Breast epithelium (tissue), 4 donors: ENCODE measurements around the gene ATP1A1. TPM values are rescaled to one million over a fixed set of nuclear protein-coding genes. Genes with fewer than 3 reads are reported as not detected.

Source experiments
- DNase-seq, 2 donors: peaks; one replicate each; pipeline ENCODE4 v3.0.0-alpha.2; 2019; ENCODE audit warnings: low spot score in 2 of 2
- H3K27ac ChIP-seq, 2 donors: fragments of 200-600 bp; sonication (generic) in 1 of 2; one replicate each; pipeline ENCODE4 v1.5.1; 2016 to 2019; ENCODE audit warnings: mild to moderate bottlenecking in 1 of 2
- H3K27me3 ChIP-seq, 2 donors: fragments of 200-600 bp; sonication (generic) in 1 of 2; one replicate each; pipeline versions ENCODE4 v1.5.1 to v1.6.0; 2017 to 2019; ENCODE audit warnings: control low read depth in 1 of 2, mild to moderate bottlenecking in 1 of 2
- H3K36me3 ChIP-seq: fragments of 200-600 bp; one replicate; pipeline ENCODE4 v1.5.1; 2019
- H3K4me1 ChIP-seq, 2 donors: fragments of 200-600 bp; sonication (generic); one replicate each; pipeline ENCODE4 v1.5.1; 2016 to 2019; ENCODE audit warnings: control low read depth in 1 of 2
- H3K4me3 ChIP-seq, 3 donors: fragments of 200-600 bp; sonication (generic); 1 replicate in 2 of 3; 2 replicates in 1 of 3; pipeline ENCODE4 v1.5.1; 2016 to 2019; ENCODE audit warnings: mild to moderate bottlenecking in 3 of 3, moderate library complexity in 2 of 3
- H3K9me3 ChIP-seq, 2 donors: fragments of 200-600 bp; sonication (generic) in 1 of 2; one replicate each; pipeline ENCODE4 v1.5.1; 2016 to 2019; ENCODE audit warnings: control low read depth in 1 of 2
- POLR2A ChIP-seq: fragments of 450-650 bp; IDR thresholded peaks from one replicate; pipeline ENCODE4 v1.6.1; 2016; ENCODE audit warnings: antibody characterized with exemption, mild to moderate bottlenecking, moderate library complexity
- POLR2AphosphoS5 ChIP-seq, 3 donors: sonication (generic); formaldehyde crosslinking; IDR thresholded peaks; one replicate each; pipeline ENCODE4 v1.6.1; 2017; ENCODE audit warnings: antibody characterized with exemption in 3 of 3
- intact Hi-C: fragments of 100-400 bp; cut with DNase I; formaldehyde crosslinking; loops from one replicate; pipeline ENCODE4 v1.15.1; 2023; ENCODE audit warnings: low total_unique reads
- total RNA-seq, 3 donors: library from RNA; depleted of rRNA; stranded (reverse); fragments of >200 nt; gene quantifications; one replicate each; pipeline ENCODE4 v1.1.0, GENCODE V29; 2016
- TF ChIP-seq, protein P1 (sequence below), 3 donors: fragments of 450-650 bp; IDR thresholded peaks; one replicate each; pipeline ENCODE4 v1.5.1; 2016 to 2017; ENCODE audit warnings: antibody characterized with exemption in 3 of 3, mild to moderate bottlenecking in 3 of 3, moderate library complexity in 3 of 3

Gene ATP1A1
- total RNA-seq, 3 donors from 2014 or later, result 235 to 423 (median 331) TPM

DNA sequence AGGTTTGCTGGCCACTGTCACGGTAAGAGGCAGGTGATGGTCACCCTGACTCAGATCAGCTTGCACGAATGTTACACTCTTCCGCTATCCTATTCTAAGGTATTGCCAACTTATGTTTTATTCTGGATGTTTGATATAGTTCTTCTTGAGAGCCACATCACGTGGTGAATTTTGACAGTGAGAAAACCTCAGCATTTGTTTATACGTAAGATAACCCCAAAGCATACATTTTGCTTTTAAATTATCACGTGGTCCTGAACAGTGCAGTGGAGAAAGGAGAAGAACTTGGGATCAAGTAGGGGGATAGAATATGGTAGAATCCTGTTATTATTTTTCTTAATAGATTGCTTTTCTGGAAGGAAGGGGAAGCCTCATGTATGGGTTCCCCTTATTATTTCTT is 16.6 kb downstream of the ATP1A1 start:
- intact Hi-C loops, result no loop called here
- no peaks in the 10 kb centered on the region for H3K4me1 ChIP-seq
- no peak overlapping the region for H3K27ac ChIP-seq
- no peak for TF ChIP-seq POLR2A
- TF ChIP-seq, protein P1, sequence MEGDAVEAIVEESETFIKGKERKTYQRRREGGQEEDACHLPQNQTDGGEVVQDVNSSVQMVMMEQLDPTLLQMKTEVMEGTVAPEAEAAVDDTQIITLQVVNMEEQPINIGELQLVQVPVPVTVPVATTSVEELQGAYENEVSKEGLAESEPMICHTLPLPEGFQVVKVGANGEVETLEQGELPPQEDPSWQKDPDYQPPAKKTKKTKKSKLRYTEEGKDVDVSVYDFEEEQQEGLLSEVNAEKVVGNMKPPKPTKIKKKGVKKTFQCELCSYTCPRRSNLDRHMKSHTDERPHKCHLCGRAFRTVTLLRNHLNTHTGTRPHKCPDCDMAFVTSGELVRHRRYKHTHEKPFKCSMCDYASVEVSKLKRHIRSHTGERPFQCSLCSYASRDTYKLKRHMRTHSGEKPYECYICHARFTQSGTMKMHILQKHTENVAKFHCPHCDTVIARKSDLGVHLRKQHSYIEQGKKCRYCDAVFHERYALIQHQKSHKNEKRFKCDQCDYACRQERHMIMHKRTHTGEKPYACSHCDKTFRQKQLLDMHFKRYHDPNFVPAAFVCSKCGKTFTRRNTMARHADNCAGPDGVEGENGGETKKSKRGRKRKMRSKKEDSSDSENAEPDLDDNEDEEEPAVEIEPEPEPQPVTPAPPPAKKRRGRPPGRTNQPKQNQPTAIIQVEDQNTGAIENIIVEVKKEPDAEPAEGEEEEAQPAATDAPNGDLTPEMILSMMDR (IDR thresholded peaks at IDR 0.05), result no peak
- no peak for TF ChIP-seq POLR2AphosphoS5 (IDR thresholded peaks at IDR 0.05)
- no peaks in the 10 kb centered on the region for H3K27me3 ChIP-seq
- H3K4me3 ChIP-seq, result no peak overlapping the region
- peaks cover 44% of the 10 kb centered on the region for H3K36me3 ChIP-seq
- DNase-seq, result no peak
- H3K9me3 ChIP-seq, result no peaks in the 10 kb centered on the region

DNA sequence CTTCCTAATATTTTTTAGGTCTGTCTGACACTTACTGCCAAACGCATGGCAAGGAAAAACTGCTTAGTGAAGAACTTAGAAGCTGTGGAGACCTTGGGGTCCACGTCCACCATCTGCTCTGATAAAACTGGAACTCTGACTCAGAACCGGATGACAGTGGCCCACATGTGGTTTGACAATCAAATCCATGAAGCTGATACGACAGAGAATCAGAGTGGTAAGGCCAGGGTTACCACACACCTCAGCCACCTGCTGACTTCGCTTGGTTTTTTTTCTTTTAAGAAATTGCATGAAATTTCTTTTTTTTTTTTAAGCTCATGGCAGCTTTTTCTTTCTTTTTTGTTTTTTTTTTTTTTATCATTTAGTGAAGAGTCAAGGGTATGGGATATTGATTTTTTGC is 17.2 kb downstream of the ATP1A1 start:
- peaks cover 44% of the 10 kb centered on the region for H3K36me3 ChIP-seq
- intact Hi-C loops, result no loop called here
- H3K4me1 ChIP-seq, result no peaks in the 10 kb centered on the region
- H3K9me3 ChIP-seq, result no peaks in the 10 kb centered on the region
- TF ChIP-seq POLR2AphosphoS5 (IDR thresholded peaks at IDR 0.05) (no peak), POLR2A (no peak)
- TF ChIP-seq, protein P1 (IDR thresholded peaks at IDR 0.05), result no peak
- H3K4me3 ChIP-seq, result no peak overlapping the region
- H3K27ac ChIP-seq, result no peak overlapping the region
- no peak for DNase-seq
- H3K27me3 ChIP-seq, result no peaks in the 10 kb centered on the region

DNA sequence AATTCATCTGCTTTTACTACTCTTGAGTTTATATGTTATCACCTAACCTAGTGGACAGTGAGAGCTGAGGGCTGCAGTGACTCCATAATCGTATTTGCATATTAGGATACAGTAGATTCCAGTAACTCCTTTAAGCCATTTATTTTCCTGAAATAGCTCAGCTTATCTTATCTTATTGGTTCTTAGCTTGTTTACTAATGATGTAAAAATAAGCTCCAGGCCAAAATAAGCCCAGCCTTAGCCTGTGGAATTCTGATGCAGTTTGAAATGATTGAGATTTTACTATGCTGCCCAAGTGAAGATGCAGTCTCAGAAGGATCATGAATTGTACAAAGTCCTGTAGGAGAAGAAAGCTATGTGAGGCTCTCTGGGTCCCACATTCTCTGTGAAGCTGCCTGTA is 18.1 kb downstream of the ATP1A1 start:
- H3K9me3 ChIP-seq, result no peaks in the 10 kb centered on the region
- H3K4me1 ChIP-seq, result no peaks in the 10 kb centered on the region
- H3K4me3 ChIP-seq, result no peak overlapping the region
- peaks cover 47% of the 10 kb centered on the region for H3K36me3 ChIP-seq
- no peak overlapping the region for H3K27ac ChIP-seq
- H3K27me3 ChIP-seq, result no peaks in the 10 kb centered on the region
- DNase-seq, result no peak
- intact Hi-C loops, result no loop called here
- no peak for TF ChIP-seq POLR2AphosphoS5 (IDR thresholded peaks at IDR 0.05)
- TF ChIP-seq, protein P1 (IDR thresholded peaks at IDR 0.05), result no peak
- no peak for TF ChIP-seq POLR2A

DNA sequence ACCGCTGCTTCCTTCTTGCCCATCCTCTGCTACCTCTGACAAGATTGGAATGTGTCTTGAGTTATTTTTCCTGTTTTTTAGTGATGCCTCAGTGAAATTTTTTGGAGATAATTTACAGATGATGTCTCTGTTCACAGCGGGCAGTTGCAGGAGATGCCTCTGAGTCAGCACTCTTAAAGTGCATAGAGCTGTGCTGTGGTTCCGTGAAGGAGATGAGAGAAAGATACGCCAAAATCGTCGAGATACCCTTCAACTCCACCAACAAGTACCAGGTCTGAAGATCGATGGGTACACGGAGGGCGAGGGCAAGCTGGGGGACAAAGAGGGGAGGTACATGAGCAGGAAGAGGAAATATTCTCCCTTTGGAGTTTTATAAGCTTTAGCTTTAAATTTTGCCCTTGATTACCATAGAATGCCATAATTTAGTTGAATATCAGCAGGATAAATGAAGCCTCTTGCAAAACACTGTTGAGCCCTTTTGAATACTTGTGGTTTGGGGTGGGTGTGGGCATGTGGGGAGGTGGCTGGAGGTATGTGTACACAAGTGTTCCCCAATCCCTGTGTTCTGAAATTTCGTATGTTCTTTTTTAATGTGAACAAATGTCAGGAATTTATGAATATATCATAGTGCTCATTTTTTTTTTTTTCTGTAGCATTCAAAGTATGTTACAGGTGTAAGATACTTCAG is 19.8 kb downstream of the ATP1A1 start:
- TF ChIP-seq, protein P1 (IDR thresholded peaks at IDR 0.05), result no peak
- TF ChIP-seq POLR2AphosphoS5 (IDR thresholded peaks at IDR 0.05) (no peak), POLR2A (no peak)
- DNase-seq, result no peak
- peaks cover 39% of the 10 kb centered on the region for H3K36me3 ChIP-seq
- no peaks in the 10 kb centered on the region for H3K27me3 ChIP-seq
- no peaks in the 10 kb centered on the region for H3K4me1 ChIP-seq
- intact Hi-C loops, result no loop called here
- H3K9me3 ChIP-seq, result no peaks in the 10 kb centered on the region
- H3K4me3 ChIP-seq, result no peak overlapping the region
- H3K27ac ChIP-seq, result no peak overlapping the region

GRCh38 chr1:116393792-116394191 is 20.7 kb downstream of the ATP1A1 start:
- intact Hi-C loops, result no loop called here
- TF ChIP-seq, protein P1 (IDR thresholded peaks at IDR 0.05), result no peak
- TF ChIP-seq POLR2A (no peak), POLR2AphosphoS5 (IDR thresholded peaks at IDR 0.05) (no peak)
- peaks cover 43% of the 10 kb centered on the region for H3K36me3 ChIP-seq

More at GRCh38 chr1:116393792-116394191, 20.7 kb downstream of the ATP1A1 start:
- Histone ChIP-seq H3K27me3 (no peaks in the 10 kb centered on the region), H3K27ac (no peak overlapping the region), H3K4me3 (no peak overlapping the region), H3K9me3 (no peaks in the 10 kb centered on the region), H3K4me1 (no peaks in the 10 kb centered on the region)
- no peak for DNase-seq
